IgD-negative memory B cell (primary cell): Measurements from ENCODE around the gene KIDINS220. TPM values are rescaled to one million over a fixed set of nuclear protein-coding genes. Genes with fewer than 3 reads are reported as not detected.
A peak's percentile ranks its signal among the peaks of the same experiment; 100 is the strongest.

Source experiments
- H3K27ac Mint-ChIP-seq, 3 donors: one replicate each; pipeline ENCODE4 v1.8.0; 2020 to 2022; ENCODE audit warnings: mild to moderate bottlenecking in 3 of 3, mixed read lengths in 3 of 3, moderate library complexity in 1 of 3
- H3K27me3 Mint-ChIP-seq: one replicate; pipeline ENCODE4 v1.8.0; 2021; ENCODE audit warnings: mixed read lengths
- H3K36me3 Mint-ChIP-seq: one replicate; pipeline ENCODE4 v1.8.0; 2020; ENCODE audit warnings: mild to moderate bottlenecking, mixed read lengths
- H3K4me1 Mint-ChIP-seq, 3 donors: one replicate each; pipeline ENCODE4 v1.8.0; 2020 to 2022; ENCODE audit warnings: mixed read lengths in 3 of 3, mild to moderate bottlenecking in 1 of 3
- H3K4me3 Mint-ChIP-seq, 4 donors: one replicate each; pipeline ENCODE4 v1.8.0; 2020 to 2022; ENCODE audit warnings: mild to moderate bottlenecking in 4 of 4, mixed read lengths in 4 of 4, moderate library complexity in 3 of 4
- H3K9me3 Mint-ChIP-seq, 3 donors: one replicate each; pipeline ENCODE4 v1.8.0; 2020 to 2021; ENCODE audit warnings: mixed read lengths in 3 of 3, mild to moderate bottlenecking in 1 of 3
- polyA plus RNA-seq: library from polyadenylated mRNA; unstranded; fragments of 300-500 nt; fragmentation: Illumina TruSeq; gene quantifications from one replicate; pipeline ENCODE4 v1.2.3, GENCODE V29; 2021

Gene KIDINS220
- polyA plus RNA-seq, 1 donor from 2014 or later = 17.6 TPM

DNA sequence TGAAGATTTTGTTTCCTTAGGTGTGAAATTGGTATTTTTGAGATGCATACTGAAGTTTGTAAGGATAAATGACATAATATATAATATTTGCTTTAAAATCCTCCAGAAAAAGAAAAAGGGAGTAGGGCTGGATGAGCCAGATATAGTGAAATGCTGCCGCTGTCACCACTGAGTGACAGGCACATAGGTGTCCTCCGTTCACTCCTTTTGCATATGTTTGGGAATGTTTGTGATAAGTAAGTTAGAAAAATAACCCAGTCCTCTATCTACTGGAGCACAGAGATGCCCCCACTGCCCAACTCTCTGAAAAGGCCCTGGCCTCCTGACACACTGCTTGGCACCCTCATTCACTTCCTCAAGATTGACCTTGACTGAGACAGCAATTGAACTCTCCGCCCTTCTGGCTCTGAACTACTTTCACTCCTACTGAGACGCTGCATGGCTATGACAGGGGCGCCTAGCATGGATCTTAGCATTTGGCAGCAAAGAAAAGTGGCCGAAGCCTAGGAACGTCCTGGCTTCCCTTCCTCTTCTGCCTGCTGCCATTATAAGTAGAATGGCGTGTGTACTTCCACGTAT lies 145.5 kb downstream of the KIDINS220 start:
- Mint-ChIP-seq H3K9me3 (peaks cover 0 to 5% (median 0%) of the 10 kb centered on the region in 3 donors), H3K4me1 (no peaks in the 10 kb centered on the region), H3K36me3 (no peaks in the 10 kb centered on the region), H3K27me3 (peaks cover 22% of the 10 kb centered on the region), H3K27ac (peak overlapping the region in 1 of 3 donors; percentile 24), H3K4me3 (no peak overlapping the region)

DNA sequence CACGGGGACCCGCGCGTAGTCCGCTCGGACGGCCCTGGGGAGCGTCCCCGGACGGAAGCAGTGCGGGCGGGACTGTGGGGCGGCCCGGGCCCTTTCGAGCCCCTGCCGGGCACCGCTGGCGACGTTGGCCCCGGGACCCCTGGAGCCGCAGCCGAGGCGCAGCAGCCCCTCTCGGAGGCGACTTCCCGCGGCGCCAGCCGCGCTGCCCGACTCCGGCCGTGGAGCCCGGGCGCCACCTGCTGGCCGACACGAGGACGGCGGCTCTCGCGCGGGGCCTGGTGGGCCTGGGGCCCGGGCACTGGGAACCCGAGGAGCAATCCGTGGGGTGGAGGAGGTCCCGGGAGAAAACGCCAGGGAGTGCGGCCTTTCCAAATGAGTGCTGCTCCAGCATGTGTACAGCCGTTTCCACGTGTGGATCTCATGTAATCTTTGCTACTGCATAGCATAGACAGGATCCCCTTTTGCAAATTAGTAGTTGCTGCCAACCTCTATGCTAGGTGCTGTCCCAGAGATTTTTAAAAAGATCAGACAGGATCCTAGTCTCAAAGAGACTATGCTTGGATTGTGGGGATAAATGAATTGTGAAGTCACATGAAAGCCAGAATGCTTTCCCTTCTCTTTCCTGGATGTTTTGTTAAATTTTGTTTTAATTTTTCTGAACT lies 151.6 kb downstream of the KIDINS220 start:
- no peaks in the 10 kb centered on the region for H3K9me3 Mint-ChIP-seq
- peaks cover 18 to 26% (median 23%) of the 10 kb centered on the region in 3 donors for H3K4me1 Mint-ChIP-seq
- peak overlapping the region in 3 of 4 donors; percentile 3 to 55 (median 39) for H3K4me3 Mint-ChIP-seq
- H3K27me3 Mint-ChIP-seq = peaks cover 40% of the 10 kb centered on the region
- peak overlapping the region in 2 of 3 donors; percentile 31 to 79 for H3K27ac Mint-ChIP-seq
- H3K36me3 Mint-ChIP-seq = peaks cover 3% of the 10 kb centered on the region

DNA sequence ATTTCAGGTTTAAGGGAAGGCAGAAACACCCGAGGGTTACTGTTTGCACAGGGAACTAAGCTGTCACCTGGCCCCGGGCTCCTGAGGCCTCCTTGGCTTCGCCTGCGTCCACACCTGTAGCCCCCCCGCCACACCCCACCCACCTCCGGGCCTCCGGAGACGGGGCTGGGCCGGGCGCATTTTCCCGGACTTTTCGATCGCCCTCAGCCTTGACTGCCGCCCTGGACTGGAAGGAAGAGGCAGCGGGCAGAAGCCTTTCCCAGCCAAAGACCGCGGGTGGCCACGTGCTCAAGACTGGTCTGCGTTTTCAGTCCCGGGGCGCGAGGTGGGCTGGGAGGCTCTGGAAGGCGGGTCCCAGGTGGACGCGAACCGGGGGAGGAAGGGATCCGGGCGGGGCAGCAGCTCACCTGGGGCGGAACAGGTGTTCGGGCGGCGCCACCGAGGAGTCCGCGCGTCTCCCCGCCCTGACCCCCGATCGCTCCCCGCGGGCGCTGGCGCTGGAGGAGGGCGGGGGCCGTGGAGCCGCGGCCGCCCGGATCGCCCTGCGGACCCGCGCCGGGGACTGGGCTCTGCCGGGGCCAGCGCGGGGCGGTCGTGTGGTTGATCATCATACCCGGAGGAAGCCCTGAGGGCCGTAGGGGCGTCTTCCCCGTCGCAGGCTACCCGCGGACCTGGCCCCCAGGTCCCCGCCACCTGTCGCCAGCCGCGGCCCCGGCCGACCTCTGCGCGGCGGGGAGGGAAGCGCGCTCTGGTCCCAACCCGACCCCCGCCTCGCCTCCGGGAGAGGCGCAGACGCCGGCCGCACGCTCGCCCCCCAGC lies 152.3 kb downstream of the KIDINS220 start:
- Mint-ChIP-seq H3K9me3 (peaks cover 0 to under 1% (median 0%) of the 10 kb centered on the region in 3 donors), H3K27me3 (peaks cover 44% of the 10 kb centered on the region), H3K4me3 (peak overlapping the region; percentile 77 to 92 (median 86)), H3K27ac (peak overlapping the region in 1 of 3 donors; percentile 67), H3K36me3 (peaks cover 3% of the 10 kb centered on the region), H3K4me1 (peaks cover 18 to 26% (median 24%) of the 10 kb centered on the region in 3 donors)

DNA sequence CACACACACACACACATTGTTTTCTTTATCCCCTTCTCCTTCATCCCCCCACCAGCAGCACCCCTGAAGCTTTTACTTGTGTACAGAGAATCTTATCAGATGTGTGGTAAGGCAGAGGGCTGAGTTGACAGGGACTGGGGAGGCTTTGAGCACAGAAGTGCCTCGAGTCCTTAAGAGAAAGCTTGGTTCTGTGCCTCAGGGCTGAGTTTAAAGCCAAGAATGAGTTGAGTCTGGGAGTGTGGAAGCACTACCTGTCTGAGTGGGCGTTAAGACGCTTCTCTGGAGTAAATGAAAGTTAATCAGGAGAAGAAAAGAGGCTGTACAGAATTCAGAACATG lies 152.9 kb downstream of the KIDINS220 start:
- Mint-ChIP-seq H3K27me3 (peaks cover 48% of the 10 kb centered on the region), H3K9me3 (peaks cover 0 to 6% (median 0%) of the 10 kb centered on the region in 3 donors), H3K36me3 (peaks cover 3% of the 10 kb centered on the region), H3K27ac (peak overlapping the region in 1 of 3 donors; percentile 67), H3K4me3 (peak overlapping the region; percentile 77 to 92 (median 86)), H3K4me1 (peaks cover 18 to 29% (median 27%) of the 10 kb centered on the region in 3 donors)

DNA sequence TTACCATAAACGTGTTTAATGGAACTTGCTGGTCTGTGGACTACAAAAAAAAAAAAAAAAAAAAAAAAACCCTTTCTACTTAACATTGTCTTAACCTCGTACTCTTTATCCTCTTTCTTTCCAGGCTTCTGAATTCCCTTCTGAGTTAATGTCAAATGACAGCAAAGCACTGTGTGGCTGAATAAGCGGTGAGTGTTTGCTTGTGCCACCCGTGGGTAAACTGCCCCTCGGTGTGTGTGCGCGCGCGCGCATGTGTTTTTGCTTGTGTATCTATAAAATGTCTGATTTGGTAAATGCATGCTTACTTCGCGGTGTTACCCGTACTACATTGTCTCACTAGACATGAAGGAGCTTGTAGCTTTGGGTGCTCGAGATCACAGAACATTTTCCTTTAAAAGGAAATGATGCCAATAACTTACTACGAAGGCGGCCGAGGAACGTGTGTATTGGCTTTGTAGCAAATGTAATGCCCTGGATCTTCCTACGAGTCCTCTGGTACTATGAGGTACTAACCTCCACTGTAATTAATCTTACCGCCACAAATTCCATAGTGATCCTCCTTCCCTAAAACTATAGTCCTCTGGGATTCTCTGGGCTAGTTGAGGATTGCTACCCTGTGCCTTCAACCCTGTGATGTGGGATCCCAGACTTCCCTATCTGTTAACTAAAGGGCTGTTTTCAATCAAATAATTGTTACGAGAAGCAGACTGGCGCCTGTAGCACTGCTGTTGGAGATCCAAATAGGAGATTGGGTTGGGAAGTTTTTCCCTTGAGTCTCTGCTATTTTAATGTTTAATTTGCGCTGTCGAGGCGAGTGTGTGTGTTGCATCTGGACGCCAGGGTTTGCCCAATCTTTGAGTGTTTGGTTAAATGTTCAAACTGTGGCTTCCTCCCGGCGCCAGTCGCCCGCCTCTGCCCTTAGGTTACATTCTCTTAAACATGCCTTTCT lies 154.4 kb downstream of the KIDINS220 start:
- Mint-ChIP-seq H3K27ac (peak overlapping the region; percentile 76 to 88 (median 76)), H3K36me3 (peaks cover 3% of the 10 kb centered on the region), H3K4me1 (peaks cover 18 to 32% (median 32%) of the 10 kb centered on the region in 3 donors), H3K4me3 (peak overlapping the region; percentile 81 to 94 (median 88)), H3K9me3 (peaks cover 0 to 8% (median 0%) of the 10 kb centered on the region in 3 donors), H3K27me3 (peaks cover 52% of the 10 kb centered on the region)

DNA sequence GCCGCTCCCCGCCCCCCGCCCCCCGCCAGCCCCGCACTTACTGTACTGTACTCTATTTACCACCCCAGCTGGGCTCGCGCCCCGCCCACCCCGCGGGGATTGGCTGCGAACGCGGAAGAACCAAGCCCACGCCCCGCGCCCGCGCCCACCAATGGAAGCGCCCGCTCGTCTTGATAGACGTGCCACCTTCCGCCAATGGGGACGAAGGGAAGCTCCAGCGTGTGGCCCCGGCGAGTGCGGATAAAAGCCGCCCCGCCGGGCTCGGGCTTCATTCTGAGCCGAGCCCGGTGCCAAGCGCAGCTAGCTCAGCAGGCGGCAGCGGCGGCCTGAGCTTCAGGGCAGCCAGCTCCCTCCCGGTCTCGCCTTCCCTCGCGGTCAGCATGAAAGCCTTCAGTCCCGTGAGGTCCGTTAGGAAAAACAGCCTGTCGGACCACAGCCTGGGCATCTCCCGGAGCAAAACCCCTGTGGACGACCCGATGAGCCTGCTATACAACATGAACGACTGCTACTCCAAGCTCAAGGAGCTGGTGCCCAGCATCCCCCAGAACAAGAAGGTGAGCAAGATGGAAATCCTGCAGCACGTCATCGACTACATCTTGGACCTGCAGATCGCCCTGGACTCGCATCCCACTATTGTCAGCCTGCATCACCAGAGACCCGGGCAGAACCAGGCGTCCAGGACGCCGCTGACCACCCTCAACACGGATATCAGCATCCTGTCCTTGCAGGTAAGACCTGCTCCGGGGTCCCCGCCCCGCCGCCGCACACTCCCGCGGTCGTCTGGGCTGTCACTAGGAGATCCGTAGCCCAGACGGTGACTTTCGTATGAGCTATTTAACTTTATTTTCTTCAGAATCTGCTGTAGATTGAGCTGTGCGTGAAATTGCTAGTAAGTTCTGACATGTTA lies 155.4 kb downstream of the KIDINS220 start, which contains the start of gene ID2:
TSS of gene ID2 (plus strand) at position 271 of the 907 bp plus-strand sequence. CDS start at position 381, 110 bp downstream.
- peak within 1 kb of the TSS; percentile 76 to 93 (median 88) for H3K27ac Mint-ChIP-seq
- peaks cover 0 to 8% (median 0%) of the 10 kb centered on the region in 3 donors for H3K9me3 Mint-ChIP-seq
- H3K27me3 Mint-ChIP-seq = peaks cover 58% of the 10 kb centered on the region
- peak within 1 kb of the TSS; percentile 81 to 94 (median 88) for H3K4me3 Mint-ChIP-seq
- peaks cover 3% of the 10 kb centered on the region for H3K36me3 Mint-ChIP-seq
- H3K4me1 Mint-ChIP-seq = peaks cover 18 to 34% (median 32%) of the 10 kb centered on the region in 3 donors

DNA sequence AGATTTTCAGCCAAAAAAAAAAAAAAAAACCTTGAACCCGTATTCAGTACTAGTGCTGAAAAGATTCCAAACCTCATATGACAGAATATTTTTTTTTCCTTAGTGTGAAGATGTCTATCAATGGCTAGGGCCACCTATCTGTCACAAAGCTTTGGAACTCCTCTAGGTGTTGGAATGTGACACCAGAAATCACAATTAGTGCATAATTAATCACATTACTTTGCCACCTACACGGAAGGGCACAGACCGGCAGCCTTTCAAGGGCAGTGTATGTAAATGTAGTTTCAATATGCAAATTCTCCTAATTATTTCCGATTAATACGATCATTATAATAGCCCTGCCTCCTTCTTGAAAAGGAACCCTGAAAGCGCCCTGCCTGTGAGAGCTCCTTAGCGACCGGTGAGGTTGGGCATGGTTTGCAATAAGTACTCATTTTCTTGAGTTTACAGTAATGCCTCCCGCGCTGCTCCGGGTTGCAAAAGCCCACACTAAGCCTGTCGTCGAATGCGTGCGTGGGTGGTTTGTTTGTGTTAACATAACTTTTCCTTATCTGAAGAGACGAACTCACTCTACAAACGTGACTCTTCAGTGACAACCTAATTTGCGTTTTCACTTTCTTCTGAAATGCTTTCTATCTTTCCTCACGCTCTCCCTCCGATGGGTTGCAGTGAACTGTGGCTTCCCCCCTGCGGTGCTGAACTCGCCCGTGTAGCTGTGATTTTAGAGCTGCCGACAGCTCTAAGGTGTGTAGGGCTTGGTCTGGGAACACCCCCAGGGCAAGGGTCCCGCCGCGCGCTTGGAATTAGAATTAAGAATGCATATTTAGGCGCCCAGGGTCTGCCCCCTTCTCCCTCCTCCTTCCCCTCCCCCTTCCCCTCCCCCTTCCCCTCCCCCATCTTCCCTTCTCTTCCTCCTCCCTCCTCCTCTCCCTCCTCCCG lies 156.3 kb downstream of the KIDINS220 start:
- peak overlapping the region in 2 of 3 donors; percentile 88 to 93 for H3K27ac Mint-ChIP-seq
- H3K36me3 Mint-ChIP-seq = peaks cover 3% of the 10 kb centered on the region

DNA sequence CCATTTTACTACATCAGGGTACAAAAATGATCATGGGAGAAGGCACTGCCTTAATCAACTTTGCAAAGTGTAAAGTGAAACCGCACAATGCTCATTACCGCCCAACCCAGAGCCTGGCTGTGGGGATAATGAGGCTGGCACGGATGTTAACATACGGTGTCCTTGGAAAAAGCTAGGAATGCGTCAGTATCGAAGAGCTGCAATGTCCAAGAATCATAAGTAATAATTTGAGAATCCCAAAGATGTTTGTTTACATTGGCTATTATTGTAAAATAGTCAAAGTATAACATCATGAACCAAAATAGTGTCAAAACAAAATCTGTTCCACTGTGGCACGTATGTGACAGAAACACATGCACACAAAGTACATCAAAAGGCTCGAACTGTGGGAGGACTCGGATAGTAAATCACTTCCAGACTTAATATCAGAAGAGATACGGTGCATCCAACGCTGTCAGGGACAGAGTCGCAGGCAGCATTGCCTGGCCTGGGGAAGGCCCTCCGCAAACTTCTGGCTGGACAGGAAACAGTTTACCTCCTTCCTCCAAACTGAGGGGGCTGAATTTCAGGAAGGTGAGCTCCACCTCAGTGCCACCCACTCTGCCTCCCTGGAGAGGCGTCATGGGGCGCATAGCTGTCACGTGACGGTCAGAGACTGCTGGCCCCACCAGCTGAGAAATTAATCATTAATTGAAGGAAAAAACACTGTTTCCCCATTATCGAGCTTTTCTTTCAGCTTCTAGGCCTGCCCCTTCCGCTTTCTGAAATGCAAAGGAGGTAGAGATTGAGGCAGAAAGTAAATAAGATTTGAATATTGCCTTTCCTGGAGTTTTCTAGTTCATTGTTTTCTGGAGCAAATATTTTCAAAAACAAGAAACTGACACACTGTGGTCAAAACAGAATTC lies 157.3 kb downstream of the KIDINS220 start:
- H3K4me1 Mint-ChIP-seq = peaks cover 18 to 34% (median 32%) of the 10 kb centered on the region in 3 donors

More for the DNA sequence above, 156.3 kb downstream of the KIDINS220 start:
- peaks cover 60% of the 10 kb centered on the region for H3K27me3 Mint-ChIP-seq
- peak overlapping the region; percentile 73 to 91 (median 85) for H3K4me3 Mint-ChIP-seq
- peaks cover 0 to 8% (median 2%) of the 10 kb centered on the region in 3 donors for H3K9me3 Mint-ChIP-seq
- peaks cover 18 to 34% (median 32%) of the 10 kb centered on the region in 3 donors for H3K4me1 Mint-ChIP-seq

DNA sequence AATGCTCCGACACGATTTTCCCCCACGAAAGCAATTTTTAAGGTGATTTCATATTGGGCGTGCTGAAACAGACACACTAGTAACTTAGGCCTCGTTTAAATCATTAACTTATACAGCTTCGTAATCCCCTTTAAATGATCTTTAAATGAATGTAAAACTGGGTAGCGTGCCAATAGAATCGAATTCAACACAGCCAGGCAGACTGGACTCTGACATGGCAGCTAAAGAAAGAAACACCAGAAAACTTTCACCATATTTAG lies 157.9 kb downstream of the KIDINS220 start:
- H3K36me3 Mint-ChIP-seq = peaks cover 2% of the 10 kb centered on the region
- H3K27me3 Mint-ChIP-seq = peaks cover 64% of the 10 kb centered on the region
- H3K4me3 Mint-ChIP-seq = peak overlapping the region in 3 of 4 donors; percentile 46 to 82 (median 68)
- H3K9me3 Mint-ChIP-seq = peaks cover 2 to 8% (median 3%) of the 10 kb centered on the region in 3 donors
- H3K4me1 Mint-ChIP-seq = peaks cover 17 to 32% (median 29%) of the 10 kb centered on the region in 3 donors
- H3K27ac Mint-ChIP-seq = peak overlapping the region; percentile 23 to 88 (median 53)

More for the DNA sequence above, 157.3 kb downstream of the KIDINS220 start:
- Mint-ChIP-seq H3K9me3 (peaks cover 0 to 8% (median 2%) of the 10 kb centered on the region in 3 donors), H3K36me3 (peaks cover 3% of the 10 kb centered on the region), H3K27me3 (peaks cover 67% of the 10 kb centered on the region), H3K27ac (peak overlapping the region; percentile 23 to 88 (median 53)), H3K4me3 (peak overlapping the region; percentile 46 to 91 (median 75))
